Measurements from ENCODE around the gene SDHA.

GRCh38 chr5:184471-184870 is 33.6 kb upstream of the SDHA start:
- no peak for TF ChIP-seq CTCF (IDR thresholded peaks at IDR 0.05; ENCODE audit: insufficient read depth, low read depth, low read length)
- no peak for TF ChIP-seq EZH2 (IDR thresholded peaks at IDR 0.05; ENCODE audit: insufficient read depth, low read length)

Measured in astrocyte (in vitro differentiated cells and primary cell).